ENCODE data around the gene VWA1.
"Not testable (repeated sequence)": the region's sequence is repeated elsewhere in the genome, so short reads cannot be mapped to it uniquely, and the experiment has no call there.

DNA sequence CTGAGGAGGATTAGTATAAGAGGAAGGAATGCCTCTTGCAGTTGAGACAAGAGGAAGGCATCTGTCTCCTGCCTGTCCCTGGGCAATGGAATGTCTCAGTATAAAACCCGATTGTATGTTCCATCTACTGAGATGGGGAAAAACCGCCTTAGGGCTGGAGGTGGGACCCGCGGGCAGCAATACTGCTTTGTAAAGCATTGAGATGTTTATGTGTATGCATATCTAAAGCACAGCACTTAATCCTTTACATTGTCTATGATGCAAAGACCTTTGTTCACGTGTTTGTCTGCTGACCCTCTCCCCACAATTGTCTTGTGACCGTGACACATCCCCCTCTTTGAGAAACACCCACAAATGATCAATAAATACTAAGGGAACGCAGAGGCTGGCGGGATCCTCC lies 25.3 kb upstream of the VWA1 start:
- TF ChIP-seq, protein P1, sequence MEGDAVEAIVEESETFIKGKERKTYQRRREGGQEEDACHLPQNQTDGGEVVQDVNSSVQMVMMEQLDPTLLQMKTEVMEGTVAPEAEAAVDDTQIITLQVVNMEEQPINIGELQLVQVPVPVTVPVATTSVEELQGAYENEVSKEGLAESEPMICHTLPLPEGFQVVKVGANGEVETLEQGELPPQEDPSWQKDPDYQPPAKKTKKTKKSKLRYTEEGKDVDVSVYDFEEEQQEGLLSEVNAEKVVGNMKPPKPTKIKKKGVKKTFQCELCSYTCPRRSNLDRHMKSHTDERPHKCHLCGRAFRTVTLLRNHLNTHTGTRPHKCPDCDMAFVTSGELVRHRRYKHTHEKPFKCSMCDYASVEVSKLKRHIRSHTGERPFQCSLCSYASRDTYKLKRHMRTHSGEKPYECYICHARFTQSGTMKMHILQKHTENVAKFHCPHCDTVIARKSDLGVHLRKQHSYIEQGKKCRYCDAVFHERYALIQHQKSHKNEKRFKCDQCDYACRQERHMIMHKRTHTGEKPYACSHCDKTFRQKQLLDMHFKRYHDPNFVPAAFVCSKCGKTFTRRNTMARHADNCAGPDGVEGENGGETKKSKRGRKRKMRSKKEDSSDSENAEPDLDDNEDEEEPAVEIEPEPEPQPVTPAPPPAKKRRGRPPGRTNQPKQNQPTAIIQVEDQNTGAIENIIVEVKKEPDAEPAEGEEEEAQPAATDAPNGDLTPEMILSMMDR (IDR thresholded peaks at IDR 0.05; ENCODE audit: low read depth, low read length, missing input control) = not testable (repeated sequence)
- TF ChIP-seq JUND (IDR thresholded peaks at IDR 0.05); TAF1 (conservative IDR thresholded peaks at IDR 0.05); RAD21 (IDR thresholded peaks at IDR 0.05); FOXA2 (IDR thresholded peaks at IDR 0.05); GABPA (IDR thresholded peaks at IDR 0.05 in 1 of 2, conservative IDR thresholded peaks at IDR 0.05 in 1 of 2); HNF4A (conservative IDR thresholded peaks at IDR 0.05); FOXA1 (IDR thresholded peaks at IDR 0.05); HNF4G (IDR thresholded peaks at IDR 0.05): not testable (repeated sequence)
- TF ChIP-seq, protein P2, sequence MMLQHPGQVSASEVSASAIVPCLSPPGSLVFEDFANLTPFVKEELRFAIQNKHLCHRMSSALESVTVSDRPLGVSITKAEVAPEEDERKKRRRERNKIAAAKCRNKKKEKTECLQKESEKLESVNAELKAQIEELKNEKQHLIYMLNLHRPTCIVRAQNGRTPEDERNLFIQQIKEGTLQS (IDR thresholded peaks at IDR 0.05) = not testable (repeated sequence)
- TF ChIP-seq, protein P3, sequence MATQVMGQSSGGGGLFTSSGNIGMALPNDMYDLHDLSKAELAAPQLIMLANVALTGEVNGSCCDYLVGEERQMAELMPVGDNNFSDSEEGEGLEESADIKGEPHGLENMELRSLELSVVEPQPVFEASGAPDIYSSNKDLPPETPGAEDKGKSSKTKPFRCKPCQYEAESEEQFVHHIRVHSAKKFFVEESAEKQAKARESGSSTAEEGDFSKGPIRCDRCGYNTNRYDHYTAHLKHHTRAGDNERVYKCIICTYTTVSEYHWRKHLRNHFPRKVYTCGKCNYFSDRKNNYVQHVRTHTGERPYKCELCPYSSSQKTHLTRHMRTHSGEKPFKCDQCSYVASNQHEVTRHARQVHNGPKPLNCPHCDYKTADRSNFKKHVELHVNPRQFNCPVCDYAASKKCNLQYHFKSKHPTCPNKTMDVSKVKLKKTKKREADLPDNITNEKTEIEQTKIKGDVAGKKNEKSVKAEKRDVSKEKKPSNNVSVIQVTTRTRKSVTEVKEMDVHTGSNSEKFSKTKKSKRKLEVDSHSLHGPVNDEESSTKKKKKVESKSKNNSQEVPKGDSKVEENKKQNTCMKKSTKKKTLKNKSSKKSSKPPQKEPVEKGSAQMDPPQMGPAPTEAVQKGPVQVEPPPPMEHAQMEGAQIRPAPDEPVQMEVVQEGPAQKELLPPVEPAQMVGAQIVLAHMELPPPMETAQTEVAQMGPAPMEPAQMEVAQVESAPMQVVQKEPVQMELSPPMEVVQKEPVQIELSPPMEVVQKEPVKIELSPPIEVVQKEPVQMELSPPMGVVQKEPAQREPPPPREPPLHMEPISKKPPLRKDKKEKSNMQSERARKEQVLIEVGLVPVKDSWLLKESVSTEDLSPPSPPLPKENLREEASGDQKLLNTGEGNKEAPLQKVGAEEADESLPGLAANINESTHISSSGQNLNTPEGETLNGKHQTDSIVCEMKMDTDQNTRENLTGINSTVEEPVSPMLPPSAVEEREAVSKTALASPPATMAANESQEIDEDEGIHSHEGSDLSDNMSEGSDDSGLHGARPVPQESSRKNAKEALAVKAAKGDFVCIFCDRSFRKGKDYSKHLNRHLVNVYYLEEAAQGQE (IDR thresholded peaks at IDR 0.05) = not testable (repeated sequence)
- TF ChIP-seq, protein P4, sequence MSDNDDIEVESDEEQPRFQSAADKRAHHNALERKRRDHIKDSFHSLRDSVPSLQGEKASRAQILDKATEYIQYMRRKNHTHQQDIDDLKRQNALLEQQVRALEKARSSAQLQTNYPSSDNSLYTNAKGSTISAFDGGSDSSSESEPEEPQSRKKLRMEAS (IDR thresholded peaks at IDR 0.05) = not testable (repeated sequence)

Measured in liver (tissue), 3 donors.